Epithelial cell of esophagus (primary cell): ENCODE data around the gene SLC41A1.

Experiments
- DNase-seq: peaks from one replicate; pipeline ENCODE4 v3.0.0; 2010; ENCODE audit warnings: low read depth
- H3K4me3 ChIP-seq: 2 replicates; pipeline ENCODE4 v1.5.1; 2011; ENCODE audit warnings: mild to moderate bottlenecking, low read length, control low read depth
- CTCF ChIP-seq: IDR thresholded peaks from 2 replicates; pipeline ENCODE4 v1.5.1; 2011; ENCODE audit warnings: low read depth, mild to moderate bottlenecking, low read length, control low read depth, inconsistent platforms; ENCODE audit not compliant: insufficient read depth; ENCODE audit errors: missing control alignments

The SLC41A1 gene

GRCh38 chr1:205822397-205822796 is 9.4 kb upstream of the SLC41A1 start:
- DNase-seq, result no peak
- no peak overlapping the region for H3K4me3 ChIP-seq
- TF ChIP-seq CTCF, result no peak

- no peak overlapping the region for H3K4me3 ChIP-seq
- no peak for TF ChIP-seq CTCF
- no peak for DNase-seq
Observed at GRCh38 chr1:205817988-205818387, 5.0 kb upstream of the SLC41A1 start.

GRCh38 chr1:205817364-205817763 is 4.4 kb upstream of the SLC41A1 start:
- DNase-seq, result no peak
- no peak overlapping the region for H3K4me3 ChIP-seq
- no peak for TF ChIP-seq CTCF

- peak overlapping the region; percentile 76 for H3K4me3 ChIP-seq
- peak; percentile 84 for DNase-seq
- TF ChIP-seq CTCF, result no peak
Observed at GRCh38 chr1:205813755-205814058, 709 bp upstream of the SLC41A1 start.

GRCh38 chr1:205812271-205812877 is 624 bp downstream of the SLC41A1 start:
- H3K4me3 ChIP-seq, result peak overlapping the region; percentile 76
- TF ChIP-seq CTCF, result no peak
- no peak for DNase-seq

- no peak for DNase-seq
- H3K4me3 ChIP-seq, result peak overlapping the region; percentile 76
- no peak for TF ChIP-seq CTCF
Observed at GRCh38 chr1:205811660-205812059, 1.3 kb downstream of the SLC41A1 start.

GRCh38 chr1:205810448-205811157 is 2.4 kb downstream of the SLC41A1 start:
- no peak overlapping the region for H3K4me3 ChIP-seq
- DNase-seq, result no peak
- TF ChIP-seq CTCF, result peak; percentile 22
